OCI-LY3 (cell line): ENCODE results near the gene NTNG1.

ENCODE experiments used
- CTCF ChIP-seq: fragments of 200-600, 300-600 bp; sonication (generic); IDR thresholded peaks from 2 replicates; pipeline ENCODE4 v1.5.1; 2014; ENCODE audit warnings: antibody characterized with exemption, low read length, low read depth
- EZH2phosphoT487 ChIP-seq: fragments of 200-600 bp; shearing (Covaris generic); IDR thresholded peaks from 2 replicates; pipeline ENCODE4 v1.6.1; 2018; ENCODE audit warnings: antibody characterized with exemption, mixed run types, low read depth

GRCh38 chr1:107299521-107299920 is 158.7 kb downstream of the NTNG1 start:
- TF ChIP-seq CTCF (no peak), EZH2phosphoT487 (no peak)
